ENCODE measurements around the gene MACROD1.

DNA sequence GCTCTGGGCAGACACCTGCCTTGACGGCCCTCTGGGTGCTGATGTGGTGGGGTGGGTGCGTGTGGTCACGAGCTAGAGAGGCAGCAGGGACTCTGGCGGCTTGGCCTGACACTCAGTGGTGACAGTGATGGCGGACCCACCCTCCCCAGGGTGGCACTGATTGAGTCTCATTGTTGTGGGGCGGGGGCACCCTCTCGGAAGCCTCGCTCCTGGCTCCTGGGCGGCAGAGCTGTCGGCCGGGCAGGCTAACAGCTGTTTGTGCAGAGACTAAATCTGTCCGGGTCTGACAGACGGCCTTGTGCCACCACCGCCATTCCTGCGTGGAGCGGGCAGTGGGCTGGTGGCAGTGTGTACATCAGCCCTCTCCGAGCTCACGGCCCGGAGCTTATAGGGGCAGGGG is 114.6 kb downstream of the MACROD1 start:
- no peak for TF ChIP-seq EZH2 (IDR thresholded peaks at IDR 0.05; ENCODE audit: insufficient read depth, poor library complexity, severe bottlenecking)
- no peak for TF ChIP-seq EZH2phosphoT487 (IDR thresholded peaks at IDR 0.05; ENCODE audit: insufficient read depth, low read depth)

All from GM23248 (cell line).